Hepatocyte (in vitro differentiated cells): ENCODE data around the gene DDO.

Source experiments
- EZH2 ChIP-seq: fragments of 200-600 bp; sonication (generic); IDR thresholded peaks from 2 replicates; pipeline ENCODE4 v1.6.1; 2016; ENCODE audit warnings: antibody characterized with exemption, mild to moderate bottlenecking, borderline replicate concordance
- EZH2phosphoT487 ChIP-seq: fragments of 200-600 bp; sonication (generic); IDR thresholded peaks from one replicate; pipeline ENCODE4 v1.6.1; 2018; ENCODE audit warnings: antibody characterized with exemption, mild to moderate bottlenecking, low read depth, moderate library complexity; ENCODE audit not compliant: unreplicated experiment, severe bottlenecking
- TF ChIP-seq, protein P1 (sequence below): fragments of 200-600 bp; sonication (generic); IDR thresholded peaks from 2 replicates; pipeline ENCODE4 v1.5.1; 2016; ENCODE audit warnings: antibody characterized with exemption, mild to moderate bottlenecking; ENCODE audit not compliant: poor library complexity

DNA sequence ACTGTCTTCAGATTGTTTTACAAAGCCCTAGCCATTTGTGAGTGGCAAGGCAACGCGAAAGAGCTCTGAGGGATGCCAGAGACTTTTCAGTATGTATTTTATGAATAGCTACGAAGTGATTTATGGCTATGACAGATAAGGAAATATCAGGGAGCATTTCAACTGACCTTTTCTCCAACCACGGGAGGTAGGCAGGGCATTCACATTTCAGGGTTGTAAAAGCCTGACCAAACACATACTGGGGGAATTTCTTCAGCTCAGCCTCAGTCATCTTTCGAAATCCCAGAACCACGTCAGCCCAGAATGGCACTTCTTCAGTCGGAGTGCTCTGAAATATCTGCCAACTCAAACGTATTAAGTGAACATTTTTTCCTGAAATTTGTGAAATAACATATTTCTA lies 10.8 kb downstream of the DDO start:
- TF ChIP-seq, protein P1, sequence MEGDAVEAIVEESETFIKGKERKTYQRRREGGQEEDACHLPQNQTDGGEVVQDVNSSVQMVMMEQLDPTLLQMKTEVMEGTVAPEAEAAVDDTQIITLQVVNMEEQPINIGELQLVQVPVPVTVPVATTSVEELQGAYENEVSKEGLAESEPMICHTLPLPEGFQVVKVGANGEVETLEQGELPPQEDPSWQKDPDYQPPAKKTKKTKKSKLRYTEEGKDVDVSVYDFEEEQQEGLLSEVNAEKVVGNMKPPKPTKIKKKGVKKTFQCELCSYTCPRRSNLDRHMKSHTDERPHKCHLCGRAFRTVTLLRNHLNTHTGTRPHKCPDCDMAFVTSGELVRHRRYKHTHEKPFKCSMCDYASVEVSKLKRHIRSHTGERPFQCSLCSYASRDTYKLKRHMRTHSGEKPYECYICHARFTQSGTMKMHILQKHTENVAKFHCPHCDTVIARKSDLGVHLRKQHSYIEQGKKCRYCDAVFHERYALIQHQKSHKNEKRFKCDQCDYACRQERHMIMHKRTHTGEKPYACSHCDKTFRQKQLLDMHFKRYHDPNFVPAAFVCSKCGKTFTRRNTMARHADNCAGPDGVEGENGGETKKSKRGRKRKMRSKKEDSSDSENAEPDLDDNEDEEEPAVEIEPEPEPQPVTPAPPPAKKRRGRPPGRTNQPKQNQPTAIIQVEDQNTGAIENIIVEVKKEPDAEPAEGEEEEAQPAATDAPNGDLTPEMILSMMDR, result no peak
- TF ChIP-seq EZH2 (no peak), EZH2phosphoT487 (no peak)
